NCI-H82 (cell line): ENCODE measurements around the gene MICAL3.

Experiments used
- DNase-seq: peaks from one replicate; lab custom pipeline; 2025; lab: John Stamatoyannopoulos, UW

The MICAL3 gene

DNA sequence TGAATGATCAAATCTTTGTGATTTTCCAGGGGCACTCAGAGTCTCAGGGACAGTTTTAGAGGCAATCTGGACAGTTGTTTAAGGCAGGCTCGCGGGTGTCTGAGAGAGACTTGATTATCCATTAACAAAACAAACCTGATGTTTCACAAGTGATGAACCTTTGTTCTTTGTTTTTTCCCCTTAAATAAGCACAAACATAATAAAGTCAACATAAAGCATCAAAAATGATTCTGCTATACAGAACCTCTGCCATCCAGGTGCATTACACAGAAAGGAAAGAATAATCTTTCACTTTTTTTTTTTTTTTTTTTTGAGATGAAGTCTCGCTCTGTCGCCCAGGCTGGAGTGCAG, 263.2 kb downstream of the MICAL3 start:
- DNase-seq = no peak

DNA sequence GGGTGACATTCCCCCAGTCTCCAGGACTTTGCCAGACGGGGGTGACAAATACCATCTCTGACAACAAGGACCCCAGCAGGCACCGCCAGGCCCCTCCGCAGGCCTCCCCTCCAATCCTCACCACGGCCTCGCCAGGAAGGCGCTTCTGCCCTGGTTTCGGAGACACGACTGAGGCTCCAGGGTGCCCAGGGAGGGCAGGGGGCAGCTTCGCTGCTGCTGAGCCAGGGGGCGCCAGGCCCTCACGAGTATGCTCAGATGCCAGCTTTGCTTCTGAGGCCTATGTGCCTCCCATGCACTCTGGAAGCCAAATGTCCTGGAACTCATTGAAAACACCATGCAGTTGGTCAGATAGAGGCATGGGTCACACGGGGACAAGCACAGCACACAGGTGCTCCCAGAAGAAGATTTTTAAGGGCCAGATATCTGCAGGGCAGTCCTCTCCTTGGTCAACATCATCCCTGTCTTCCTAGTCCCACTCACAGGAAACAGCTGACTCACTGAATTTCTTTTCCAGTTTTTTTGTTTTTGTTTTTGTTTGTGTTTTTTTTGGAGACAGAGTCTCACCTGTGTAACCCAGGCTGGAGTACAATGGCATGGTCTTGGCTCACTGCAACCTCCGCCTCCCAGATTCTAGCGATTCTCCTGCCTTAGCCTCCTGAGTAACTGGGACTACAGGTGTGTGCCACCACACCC, 270.0 kb downstream of the MICAL3 start:
- no peak for DNase-seq

DNA sequence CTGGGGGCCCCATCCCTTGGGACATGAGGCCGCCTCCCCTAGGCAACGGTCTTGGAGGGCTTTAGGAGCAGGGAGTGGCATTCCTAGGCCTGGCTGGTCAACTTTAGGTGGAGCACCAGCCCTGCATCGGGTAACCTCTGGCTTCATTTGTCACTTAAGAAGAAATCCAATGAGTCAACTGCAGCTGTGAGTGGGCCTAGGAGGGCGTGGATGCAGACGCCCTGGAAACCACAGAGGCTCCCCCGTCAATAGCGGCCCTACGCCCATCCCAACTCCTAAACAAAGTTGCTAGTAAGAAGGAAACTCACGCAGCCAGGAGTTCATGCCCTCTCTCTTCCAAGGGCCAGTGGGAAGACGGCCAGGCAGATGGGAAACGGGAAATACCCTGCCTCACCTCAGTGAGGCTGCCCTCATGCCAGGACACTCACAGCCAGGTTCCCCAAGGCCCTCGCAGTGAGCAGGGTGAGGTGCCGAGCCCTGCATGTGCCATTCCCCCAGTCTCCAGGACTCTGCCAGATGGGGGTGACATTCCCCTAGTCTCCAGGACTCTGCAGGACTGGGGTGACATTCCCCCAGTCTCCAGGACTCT, 270.9 kb downstream of the MICAL3 start:
- no peak for DNase-seq

DNA sequence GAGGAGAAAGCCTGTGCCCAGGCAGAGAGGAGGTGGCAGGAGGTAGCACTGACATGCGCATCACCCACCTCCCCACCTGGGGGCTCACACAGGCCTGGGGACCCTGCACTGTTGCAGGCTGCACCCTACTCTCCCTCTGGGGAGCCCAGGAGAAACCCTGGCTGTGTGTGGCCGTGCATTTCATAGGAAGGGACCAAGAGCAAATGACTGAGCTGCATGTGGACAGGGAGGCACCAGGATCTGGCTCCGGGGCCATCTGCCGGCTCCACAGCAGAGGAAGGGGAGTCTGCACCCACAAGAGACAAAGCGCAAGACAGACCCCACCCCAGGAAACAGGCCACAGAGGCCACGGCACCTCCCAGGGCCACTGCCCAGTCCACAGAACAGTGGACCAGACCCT, 272.8 kb downstream of the MICAL3 start:
- DNase-seq = no peak

DNA sequence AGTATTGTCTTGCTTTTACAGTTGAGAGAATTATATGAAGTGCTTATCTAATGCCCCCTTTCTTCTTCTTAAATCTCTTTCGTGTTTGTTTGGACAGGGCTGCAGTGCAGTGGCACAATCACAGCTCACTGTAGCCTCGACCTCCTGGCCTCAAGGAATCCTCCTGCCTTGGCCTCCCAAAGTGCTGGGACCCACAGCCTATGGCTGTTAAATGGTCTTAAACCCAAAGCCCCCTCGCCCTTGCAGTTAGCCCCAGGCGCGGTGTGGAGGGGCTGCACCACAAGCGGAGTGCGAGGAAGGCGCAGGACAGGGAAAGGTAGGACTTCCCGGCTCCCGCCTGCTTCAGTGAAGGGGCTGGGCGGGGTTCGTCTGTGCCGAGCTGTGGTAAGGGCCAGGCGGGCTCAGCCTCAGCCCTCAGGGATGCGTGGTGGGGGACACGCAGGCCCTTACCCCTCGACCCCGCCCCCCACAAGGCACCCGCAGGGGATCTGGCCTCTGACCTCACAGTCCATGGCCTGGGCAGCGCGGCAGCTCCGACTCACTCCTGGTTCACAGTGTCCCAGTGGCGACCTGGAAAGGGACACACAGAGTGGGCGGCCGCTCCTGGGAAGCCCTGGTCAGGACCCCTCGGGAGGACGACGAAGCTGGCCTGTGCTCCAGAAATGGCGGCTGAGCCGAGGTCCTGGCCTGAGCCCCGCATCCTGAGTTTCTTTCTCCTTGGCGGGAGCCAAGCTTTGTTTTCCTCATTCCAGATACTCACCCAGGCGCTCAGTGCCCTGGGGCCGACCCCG, 274.6 kb downstream of the MICAL3 start:
- no peak for DNase-seq

DNA sequence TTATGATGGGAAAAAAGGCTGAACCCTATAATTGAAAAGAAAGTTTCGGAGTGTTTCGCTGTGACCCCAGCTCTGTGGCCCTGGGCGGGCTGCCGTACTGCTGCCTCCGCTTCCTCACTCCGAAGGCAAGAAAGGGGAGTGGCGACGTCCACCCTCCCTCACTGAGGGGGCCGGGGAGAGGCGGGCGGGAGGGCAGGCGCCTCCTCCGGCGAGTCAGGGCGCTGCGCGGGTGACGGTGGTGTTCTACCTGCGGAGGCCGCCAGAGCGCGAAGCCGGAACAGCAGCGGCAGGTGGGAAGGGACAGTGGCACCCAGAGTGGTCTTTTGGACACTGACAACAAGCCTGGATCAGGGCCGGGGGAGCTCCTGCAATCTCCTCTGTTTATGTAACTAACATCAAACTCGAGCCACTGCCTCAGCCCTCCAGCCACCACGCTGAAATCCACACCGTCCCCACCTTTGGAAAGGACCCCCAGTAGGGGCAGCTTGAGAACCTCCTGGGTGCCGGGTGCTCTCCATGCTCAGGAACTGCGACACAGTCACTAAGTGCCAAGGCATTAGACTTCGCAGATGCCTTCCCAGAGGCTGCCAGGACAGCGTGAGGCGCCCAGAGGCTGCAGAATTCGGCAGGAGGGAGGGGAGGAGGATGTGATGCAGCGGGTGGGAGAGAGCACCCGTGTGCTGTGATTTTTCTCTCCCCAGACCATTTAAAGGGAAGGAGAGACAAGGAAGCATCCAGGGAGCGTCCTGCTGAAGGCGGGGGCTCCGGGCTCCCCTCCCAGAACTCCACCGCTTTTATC, 275.6 kb downstream of the MICAL3 start:
- DNase-seq = no peak

DNA sequence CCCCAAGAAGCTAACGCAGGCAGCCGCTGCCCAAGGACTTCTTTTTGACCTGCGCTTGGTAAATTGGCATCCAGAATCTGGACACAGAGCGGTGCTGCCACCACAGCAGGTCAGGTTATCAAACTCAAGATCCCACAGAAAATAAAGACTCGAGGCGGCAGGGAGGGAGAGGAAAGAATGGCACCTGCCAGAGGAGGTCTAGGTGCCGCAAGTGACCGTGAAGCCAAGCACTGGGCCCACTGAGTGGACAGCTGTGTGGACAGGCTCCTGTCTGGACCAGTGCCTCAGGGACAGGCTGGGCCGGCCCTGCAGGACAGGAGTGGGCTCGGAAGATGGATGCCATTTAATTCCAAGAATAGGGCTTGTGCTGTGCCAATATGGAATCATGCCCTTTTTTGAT, 277.4 kb downstream of the MICAL3 start:
- no peak for DNase-seq

DNA sequence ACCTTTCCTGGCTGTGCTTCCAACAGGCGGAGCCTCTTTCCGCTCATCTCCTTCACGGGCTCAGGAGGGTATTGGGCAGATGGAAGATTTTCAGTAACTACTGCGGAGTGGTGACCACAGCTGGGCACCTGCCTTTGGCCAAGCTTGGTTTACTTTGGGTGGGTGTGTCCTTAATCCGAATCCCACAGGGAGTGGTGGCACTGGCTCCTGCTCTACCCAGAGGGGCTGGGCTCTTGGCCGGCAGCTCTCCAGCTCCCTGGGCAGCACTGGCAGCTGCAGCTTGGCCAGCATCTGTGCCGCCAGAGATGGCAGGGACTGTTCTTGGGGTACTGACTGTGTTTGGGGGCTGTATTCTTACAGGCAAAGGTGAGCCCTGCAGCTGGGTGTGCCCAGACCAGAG, 279.9 kb downstream of the MICAL3 start:
- DNase-seq = no peak

DNA sequence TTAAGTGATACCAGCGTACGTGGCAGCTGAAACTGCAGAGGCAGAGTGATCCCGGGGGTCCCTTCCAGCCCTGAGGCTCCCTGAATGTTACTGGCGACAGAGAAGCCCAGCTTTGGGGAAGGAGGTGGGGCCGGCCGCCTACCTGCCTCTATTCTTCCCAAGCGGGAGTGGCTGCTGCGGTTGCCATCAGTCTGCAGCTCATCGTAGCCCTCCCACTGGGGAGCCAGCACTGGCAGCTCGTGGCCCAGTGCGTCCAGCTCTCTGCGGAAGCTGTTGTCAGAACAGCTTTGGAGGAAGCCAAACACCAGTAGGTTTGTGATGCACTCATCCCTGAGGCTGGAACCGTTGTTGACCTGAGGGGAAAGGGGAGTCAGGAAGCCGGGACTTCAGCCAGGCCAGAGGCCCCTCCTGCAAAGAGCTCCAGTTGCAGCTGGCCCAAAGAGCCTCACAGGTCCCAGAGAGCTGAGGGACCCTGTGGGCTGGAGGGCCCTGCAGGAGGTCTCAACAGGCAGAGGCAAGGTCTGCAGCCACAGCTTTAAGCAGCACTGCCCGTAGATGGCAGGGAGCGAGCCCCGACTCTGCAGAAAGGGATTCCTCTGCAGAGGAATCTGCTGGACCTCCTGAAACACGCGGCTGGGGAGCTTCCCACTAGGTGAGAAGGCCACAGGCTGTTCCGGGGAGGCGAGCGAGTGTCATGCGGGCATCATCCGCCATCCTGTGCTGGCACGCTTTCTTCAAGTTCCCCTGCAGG, 280.5 kb downstream of the MICAL3 start:
- DNase-seq = no peak

DNA sequence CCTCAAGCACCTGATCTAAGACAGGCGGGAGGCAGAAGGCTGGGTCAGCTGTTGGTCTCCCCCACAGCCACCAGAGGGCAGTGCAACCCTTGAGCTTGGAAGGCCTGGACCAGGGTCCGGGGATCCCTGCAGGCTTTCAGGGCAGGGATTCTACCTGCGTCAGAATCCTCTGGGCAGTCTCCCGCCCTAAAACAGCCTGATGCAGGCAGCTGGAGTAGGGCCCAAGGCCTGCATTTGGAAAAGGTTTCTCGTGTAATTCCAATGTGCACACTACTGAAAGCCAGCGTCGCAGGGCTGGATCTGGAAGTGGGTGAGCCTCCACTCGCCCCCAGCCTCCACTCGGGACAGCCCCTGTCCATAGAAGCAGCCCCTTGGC, 281.8 kb downstream of the MICAL3 start:
- peak; percentile 83 for DNase-seq

DNA sequence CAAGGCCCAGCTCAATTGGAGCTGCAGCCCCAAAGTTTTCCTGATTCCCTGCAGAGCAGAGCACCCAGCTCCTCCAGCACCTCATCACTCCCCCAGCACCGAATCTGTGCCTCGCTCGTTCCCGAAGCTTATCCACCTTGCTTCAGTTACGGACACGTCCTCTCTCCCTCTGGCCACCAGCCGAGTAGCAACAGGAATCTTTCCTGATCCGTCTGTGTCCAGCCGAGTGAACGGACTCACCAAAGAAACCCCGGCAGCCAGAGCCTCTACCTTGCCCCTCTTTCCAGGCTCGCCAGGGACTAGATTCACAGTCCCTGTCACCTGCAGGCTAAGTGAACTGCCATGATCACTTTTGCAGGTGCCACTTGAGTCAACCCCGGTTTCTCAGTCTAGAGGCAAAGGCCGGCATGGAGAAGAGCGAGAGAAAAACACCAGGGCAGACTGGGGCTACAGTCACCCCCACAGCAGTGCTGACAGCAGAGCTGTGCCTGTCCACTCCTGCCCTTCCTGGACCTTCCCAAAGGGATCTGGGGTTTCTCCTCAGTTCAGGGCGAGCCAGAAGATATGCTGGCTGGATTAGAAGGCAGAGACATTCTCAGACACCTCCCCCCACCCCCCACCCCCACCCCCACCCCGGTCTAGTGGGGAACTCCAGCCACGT, 282.4 kb downstream of the MICAL3 start:
- no peak for DNase-seq

DNA sequence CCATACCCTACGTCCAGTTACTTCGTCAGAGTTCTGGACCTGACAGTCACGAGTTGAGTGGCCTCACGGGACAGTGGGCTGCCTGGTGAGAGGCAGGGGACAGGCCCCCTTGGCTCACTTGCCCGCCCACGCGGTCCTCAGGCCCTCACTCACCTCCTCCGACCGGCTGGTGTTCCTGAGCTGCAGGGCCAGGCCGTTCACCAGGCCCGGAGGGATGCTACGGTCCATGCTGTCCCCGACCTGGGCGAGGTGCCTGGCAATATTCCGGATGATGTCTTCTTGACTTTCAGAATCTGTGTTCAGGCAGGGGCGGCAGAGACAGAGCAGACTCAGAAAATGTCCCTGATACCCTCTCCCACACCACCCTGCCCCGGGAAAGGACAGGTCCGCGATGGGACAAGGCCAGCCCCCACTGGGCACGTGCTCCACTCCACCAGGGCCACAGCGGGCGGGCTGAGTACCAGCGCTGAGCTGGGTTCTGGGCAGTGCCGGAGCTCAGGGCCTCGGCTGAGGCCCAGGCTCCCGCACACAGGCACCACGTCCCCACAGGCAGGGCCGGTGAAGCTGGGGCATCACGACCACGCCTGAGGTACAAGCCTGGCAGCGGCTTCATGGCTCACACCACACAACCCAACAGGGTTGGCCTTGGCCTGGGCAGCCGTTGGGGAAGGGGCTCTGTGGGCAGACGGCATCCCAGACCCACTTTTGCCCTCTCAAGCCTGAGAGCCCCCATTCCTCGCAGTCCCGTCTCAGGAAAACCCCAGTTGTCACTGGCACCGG, 285.0 kb downstream of the MICAL3 start:
- DNase-seq = no peak

DNA sequence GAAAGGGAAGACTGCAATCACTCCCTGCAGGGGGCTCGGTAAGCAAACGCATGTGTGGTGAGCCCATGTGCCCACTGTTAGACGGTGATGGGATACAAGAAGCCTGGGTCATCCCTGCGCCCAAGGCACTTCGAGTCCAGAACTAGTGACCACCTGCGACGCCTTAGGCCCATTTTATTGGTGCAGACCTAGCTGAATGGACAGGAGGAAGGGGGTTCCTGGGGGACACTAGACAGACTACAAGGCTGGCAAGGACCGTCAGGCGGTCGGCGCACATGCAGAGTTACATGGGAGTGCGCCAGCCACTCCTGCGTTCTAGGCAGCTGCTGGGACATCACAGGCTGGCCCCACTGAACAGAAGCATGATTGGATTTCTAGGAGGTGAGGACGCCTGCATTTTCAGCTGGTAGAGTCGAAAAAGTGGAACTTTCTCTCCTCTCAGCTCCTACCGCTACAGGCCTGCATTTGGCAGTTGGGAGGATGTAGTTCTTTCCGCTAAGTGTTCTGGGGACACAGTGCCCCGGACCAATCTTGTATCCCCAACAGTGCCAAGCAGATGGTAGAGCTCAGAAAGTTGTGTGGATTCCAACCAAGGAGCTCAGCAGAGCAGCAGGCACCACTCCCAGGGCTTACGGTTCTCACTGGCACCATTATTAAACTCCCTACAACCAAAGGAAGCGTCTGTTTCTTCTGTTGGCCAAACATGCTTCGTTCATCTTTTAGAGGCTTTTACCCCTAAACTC, 285.8 kb downstream of the MICAL3 start:
- no peak for DNase-seq
